OCI-LY1 (cell line): ENCODE measurements around the gene ILF3.

Experiments
- EZH2 ChIP-seq: fragments of 200-600 bp; sonication (generic), shearing (Covaris generic); IDR thresholded peaks from 2 replicates; pipeline ENCODE4 v1.8.0; 2017; ENCODE audit warnings: borderline replicate concordance, mixed run types, mild to moderate bottlenecking, antibody characterized with exemption, low read length, moderate library complexity, mixed read lengths
- TF ChIP-seq, protein P1 (sequence below): fragments of 200-600 bp; sonication (generic), shearing (Covaris generic); IDR thresholded peaks from 2 replicates; pipeline ENCODE4 v1.5.1; 2017; ENCODE audit warnings: mild to moderate bottlenecking, antibody characterized with exemption, low read length, moderate library complexity, mixed read lengths

DNA sequence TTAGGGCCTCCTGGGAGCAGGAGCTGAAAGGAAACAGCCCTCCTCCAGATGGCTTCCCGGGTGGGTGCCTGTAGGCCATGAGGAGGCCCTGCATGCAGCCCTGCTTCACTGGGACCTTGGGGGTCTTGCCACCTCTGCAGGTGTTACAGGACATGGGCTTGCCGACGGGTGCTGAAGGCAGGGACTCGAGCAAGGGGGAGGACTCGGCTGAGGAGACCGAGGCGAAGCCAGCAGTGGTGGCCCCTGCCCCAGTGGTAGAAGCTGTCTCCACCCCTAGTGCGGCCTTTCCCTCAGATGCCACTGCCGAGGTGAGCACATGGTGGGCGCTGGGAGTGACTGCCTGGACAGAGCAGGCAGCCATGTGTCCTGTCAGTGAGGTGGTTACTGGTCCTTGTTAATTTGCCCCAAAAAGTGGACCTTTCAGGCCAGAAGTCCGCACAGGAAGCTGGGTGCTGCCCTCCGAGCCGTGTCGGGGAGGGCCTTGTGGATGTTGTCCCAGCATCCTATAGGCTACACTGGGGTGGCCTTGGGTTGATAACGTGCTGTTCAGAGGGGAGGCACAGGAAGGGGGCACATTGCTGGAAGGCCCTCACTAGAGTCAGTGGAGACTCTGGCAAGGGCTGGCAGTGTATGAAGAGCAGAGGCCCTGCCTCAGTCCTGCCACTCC is 28.4 kb downstream of the ILF3 start:
- TF ChIP-seq, protein P1, sequence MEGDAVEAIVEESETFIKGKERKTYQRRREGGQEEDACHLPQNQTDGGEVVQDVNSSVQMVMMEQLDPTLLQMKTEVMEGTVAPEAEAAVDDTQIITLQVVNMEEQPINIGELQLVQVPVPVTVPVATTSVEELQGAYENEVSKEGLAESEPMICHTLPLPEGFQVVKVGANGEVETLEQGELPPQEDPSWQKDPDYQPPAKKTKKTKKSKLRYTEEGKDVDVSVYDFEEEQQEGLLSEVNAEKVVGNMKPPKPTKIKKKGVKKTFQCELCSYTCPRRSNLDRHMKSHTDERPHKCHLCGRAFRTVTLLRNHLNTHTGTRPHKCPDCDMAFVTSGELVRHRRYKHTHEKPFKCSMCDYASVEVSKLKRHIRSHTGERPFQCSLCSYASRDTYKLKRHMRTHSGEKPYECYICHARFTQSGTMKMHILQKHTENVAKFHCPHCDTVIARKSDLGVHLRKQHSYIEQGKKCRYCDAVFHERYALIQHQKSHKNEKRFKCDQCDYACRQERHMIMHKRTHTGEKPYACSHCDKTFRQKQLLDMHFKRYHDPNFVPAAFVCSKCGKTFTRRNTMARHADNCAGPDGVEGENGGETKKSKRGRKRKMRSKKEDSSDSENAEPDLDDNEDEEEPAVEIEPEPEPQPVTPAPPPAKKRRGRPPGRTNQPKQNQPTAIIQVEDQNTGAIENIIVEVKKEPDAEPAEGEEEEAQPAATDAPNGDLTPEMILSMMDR: no peak
- no peak for TF ChIP-seq EZH2
